Stimulated activated CD8-positive, alpha-beta memory T cell treated with anti-CD3 and anti-CD28 coated beads, Interleukin-2, amount 100 ng/mL, for 1 hour (primary cell): ENCODE data around the gene SGTA.
"Not testable (repeated sequence)": the region's sequence is repeated elsewhere in the genome, so short reads cannot be mapped to it uniquely, and the experiment has no call there.

Experiments used
- DNase-seq, 2 donors: peaks; one replicate each; pipeline ENCODE4 v3.0.0-alpha.2; 2020; ENCODE audit warnings: low read depth in 2 of 2

SGTA gene

DNA sequence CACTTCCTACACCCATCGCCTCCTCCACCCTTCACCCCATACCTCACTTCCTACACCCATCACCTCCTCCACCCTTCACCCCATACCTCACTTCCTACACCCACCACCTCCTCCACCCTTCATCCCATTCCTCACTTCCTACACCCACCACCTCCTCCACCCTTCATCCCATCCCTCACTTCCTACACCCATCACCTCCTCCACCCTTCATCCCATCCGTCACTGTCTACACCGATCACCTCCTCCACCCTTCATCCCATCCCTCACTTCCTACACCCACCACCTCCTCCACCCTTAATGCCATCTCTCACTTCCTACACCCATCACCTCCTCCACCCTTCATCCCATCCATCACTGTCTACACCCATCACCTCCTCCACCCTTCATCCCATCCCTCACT, 69.9 kb downstream of the SGTA start:
- not testable (repeated sequence) for DNase-seq

DNA sequence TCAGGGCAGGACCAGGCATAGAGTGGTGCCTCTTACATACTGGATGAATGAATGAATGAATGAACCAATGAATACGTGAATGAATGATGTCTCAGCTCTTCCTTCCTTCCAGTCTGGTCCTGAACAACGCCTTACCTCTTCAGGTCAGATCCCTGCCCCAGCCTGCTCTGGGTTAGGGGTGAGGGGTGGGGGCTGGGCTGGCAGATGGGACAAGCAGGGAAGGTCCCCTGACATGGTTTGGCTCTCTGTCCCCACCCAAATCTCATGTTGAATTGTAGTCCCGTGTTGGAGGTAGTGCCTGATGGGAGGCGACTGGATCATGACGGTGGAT, 71.2 kb downstream of the SGTA start:
- no peak for DNase-seq

GRCh38 chr19:2711172-2711874, 71.8 kb downstream of the SGTA start:
- DNase-seq = no peak

- no peak for DNase-seq
These were observed 76.8 kb downstream of the SGTA start for GRCh38 chr19:2706251-2706650.
